Measurements from ENCODE around the gene FLAD1.

GRCh38 chr1:155010211-155010918, 27.2 kb downstream of the FLAD1 start:
- TF ChIP-seq ZNF324 (tag by site-specific recombination; IDR thresholded peaks at IDR 0.05) (no peak), CTCF (tag by site-specific recombination; IDR thresholded peaks at IDR 0.05) (no peak), ZNF302 (tag by site-specific recombination; IDR thresholded peaks at IDR 0.05; ENCODE audit: low read depth) (no peak), SETDB1 (IDR thresholded peaks at IDR 0.05; ENCODE audit: insufficient read length, low read length) (no peak), ZNF133 (tag by site-specific recombination; IDR thresholded peaks at IDR 0.05) (no peak), PBX3 (CRISPR knock-in tag; IDR thresholded peaks at IDR 0.05) (no peak), TCF7L2 (IDR thresholded peaks at IDR 0.05; ENCODE audit: borderline replicate concordance, low read depth, low read length) (no peak), KLF9 (tag by site-specific recombination; IDR thresholded peaks at IDR 0.05; ENCODE audit: low read depth) (no peak), MYNN (tag by site-specific recombination; IDR thresholded peaks at IDR 0.05; ENCODE audit: borderline replicate concordance) (no peak)
- TF ChIP-seq, protein P1, sequence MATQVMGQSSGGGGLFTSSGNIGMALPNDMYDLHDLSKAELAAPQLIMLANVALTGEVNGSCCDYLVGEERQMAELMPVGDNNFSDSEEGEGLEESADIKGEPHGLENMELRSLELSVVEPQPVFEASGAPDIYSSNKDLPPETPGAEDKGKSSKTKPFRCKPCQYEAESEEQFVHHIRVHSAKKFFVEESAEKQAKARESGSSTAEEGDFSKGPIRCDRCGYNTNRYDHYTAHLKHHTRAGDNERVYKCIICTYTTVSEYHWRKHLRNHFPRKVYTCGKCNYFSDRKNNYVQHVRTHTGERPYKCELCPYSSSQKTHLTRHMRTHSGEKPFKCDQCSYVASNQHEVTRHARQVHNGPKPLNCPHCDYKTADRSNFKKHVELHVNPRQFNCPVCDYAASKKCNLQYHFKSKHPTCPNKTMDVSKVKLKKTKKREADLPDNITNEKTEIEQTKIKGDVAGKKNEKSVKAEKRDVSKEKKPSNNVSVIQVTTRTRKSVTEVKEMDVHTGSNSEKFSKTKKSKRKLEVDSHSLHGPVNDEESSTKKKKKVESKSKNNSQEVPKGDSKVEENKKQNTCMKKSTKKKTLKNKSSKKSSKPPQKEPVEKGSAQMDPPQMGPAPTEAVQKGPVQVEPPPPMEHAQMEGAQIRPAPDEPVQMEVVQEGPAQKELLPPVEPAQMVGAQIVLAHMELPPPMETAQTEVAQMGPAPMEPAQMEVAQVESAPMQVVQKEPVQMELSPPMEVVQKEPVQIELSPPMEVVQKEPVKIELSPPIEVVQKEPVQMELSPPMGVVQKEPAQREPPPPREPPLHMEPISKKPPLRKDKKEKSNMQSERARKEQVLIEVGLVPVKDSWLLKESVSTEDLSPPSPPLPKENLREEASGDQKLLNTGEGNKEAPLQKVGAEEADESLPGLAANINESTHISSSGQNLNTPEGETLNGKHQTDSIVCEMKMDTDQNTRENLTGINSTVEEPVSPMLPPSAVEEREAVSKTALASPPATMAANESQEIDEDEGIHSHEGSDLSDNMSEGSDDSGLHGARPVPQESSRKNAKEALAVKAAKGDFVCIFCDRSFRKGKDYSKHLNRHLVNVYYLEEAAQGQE (tag by site-specific recombination; IDR thresholded peaks at IDR 0.05): no peak
- TF ChIP-seq, protein P2, sequence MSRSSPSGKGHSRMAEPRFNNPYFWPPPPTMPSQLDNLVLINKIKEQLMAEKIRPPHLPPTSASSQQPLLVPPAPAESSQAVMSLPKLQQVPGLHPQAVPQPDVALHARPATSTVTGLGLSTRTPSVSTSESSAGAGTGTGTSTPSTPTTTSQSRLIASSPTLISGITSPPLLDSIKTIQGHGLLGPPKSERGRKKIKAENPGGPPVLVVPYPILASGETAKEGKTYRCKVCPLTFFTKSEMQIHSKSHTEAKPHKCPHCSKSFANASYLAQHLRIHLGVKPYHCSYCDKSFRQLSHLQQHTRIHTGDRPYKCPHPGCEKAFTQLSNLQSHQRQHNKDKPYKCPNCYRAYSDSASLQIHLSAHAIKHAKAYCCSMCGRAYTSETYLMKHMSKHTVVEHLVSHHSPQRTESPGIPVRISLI (tag by site-specific recombination; IDR thresholded peaks at IDR 0.05): no peak
- TF ChIP-seq, protein P3, sequence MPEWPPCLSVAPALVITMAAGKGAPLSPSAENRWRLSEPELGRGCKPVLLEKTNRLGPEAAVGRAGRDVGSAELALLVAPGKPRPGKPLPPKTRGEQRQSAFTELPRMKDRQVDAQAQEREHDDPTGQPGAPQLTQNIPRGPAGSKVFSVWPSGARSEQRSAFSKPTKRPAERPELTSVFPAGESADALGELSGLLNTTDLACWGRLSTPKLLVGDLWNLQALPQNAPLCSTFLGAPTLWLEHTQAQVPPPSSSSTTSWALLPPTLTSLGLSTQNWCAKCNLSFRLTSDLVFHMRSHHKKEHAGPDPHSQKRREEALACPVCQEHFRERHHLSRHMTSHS (tag by site-specific recombination; IDR thresholded peaks at IDR 0.05): no peak

All from HEK293 (cell line).